GM19043 (cell line): ENCODE measurements around the gene PDLIM1.
A peak's percentile ranks its signal among the peaks of the same experiment; 100 is the strongest.

Source experiments
- ATAC-seq: cut with Tn5 transposase; IDR thresholded peaks from one replicate; pipeline ENCODE4 v1.9.1; 2021; ENCODE audit warnings: low read depth; ENCODE audit not compliant: unreplicated experiment

PDLIM1 gene

DNA sequence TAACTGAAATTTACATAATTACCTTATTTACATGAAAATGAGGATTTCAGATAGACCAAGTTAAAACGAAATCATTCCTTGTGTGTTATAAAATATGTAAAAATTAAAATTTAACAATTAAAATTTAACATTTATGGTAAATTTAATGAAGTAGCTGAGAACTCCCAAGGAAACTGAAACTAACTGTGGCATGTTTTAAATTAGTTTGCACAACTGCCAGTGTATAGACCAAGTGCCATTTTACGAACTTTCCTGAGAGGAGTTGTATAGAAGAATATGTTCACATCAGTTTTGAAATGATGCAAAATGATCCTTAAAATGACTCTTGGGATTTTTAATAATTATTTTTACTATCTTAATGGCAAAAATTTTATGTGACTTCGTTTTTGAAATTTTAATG, 23.6 kb downstream of the PDLIM1 start:
- no peak for ATAC-seq

DNA sequence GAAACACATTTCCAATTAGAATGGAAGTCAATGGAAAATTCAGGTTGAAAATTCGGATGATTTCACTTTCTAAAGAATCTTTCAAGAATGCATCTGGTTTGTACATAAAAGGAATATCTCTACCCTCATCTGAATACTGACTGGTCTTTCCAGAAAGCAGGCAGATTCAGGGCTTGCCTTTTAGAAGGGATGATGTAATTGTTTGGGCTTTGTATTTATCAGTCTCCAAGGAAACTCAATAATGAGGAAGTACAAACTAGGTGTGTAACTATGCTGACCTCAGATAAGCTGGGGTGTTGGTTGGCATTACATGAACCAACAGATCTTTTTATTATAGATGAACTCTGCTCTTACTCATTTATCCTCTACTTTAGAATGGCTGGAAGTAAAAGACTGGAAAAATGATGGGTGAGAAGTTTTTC, 24.1 kb downstream of the PDLIM1 start:
- peak; percentile 79 for ATAC-seq

DNA sequence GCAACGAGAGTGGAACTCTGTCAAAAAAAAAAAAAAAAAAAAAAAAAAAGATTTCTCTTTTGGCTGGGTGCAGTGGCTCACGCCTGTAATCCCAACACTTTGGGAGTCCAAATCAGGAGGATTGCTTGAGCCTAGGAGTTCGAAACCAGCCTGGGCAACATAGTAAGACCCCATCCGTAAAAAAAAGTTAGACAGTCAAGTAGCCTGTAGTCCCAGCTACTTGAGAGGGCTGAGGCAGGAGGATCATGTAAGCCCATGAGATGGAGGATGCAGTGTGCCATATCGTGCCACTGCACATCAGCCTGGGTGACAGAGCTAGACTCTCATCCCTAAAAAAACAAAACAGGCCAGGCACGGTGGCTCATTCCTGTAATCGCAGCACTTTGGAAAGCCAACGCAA, 25.2 kb downstream of the PDLIM1 start:
- ATAC-seq, result no peak

DNA sequence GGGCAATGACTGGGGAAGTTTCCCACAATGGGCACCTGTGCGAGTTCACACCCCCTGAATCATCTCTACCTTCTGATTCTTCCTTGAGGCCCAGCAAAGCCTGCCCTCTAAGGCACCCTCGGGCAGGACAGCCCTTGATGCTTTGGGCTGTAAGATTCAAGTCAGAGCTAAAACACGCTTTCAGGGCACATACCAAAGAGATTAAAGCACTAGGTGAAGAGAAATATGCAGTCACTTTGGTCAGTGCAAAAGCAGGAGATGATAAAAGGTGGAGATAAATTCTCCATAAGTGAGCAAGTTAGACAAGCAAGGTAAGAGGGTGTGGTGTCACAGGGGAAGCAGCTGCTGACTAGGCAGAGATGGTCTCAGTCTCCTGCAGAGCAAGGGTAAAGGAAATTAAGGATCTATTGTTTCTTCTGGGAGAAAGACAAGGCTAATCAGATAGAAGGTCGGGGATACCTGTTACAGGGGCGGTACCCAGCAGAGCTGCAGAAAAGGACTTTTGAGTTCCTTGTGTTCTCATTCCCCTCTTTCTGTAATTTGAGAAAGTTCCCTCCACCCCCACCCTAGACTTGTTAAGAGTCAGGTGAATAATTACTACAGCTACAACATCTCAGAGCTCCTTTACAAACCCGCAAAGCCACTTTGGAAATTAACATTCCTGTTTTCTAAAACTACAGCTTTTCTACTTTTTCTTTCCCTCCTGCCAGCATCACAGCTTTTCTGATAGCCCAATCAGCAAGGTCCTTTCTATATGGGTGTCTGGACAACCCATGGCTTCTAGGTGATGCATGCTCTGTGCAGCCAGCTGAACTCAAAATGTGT, 26.4 kb downstream of the PDLIM1 start:
- ATAC-seq, result no peak

DNA sequence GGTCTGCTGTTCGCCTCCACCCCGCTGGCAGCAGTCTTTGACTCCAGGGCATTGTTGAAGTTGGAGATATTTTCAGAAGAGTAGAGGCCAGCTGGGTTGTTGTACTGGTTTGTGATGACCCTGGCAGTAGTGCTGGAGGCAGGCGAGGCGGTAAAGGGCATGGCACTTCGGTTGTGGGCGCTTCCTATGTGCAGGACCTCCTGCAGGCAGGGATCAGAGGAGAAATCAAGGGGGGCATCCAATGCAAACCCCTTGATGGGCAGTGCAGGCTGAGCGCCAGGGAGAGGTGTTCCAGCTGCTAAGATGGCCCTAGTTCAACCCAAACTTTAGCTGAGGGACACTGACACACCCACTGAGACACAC, 27.0 kb downstream of the PDLIM1 start:
- ATAC-seq, result no peak

DNA sequence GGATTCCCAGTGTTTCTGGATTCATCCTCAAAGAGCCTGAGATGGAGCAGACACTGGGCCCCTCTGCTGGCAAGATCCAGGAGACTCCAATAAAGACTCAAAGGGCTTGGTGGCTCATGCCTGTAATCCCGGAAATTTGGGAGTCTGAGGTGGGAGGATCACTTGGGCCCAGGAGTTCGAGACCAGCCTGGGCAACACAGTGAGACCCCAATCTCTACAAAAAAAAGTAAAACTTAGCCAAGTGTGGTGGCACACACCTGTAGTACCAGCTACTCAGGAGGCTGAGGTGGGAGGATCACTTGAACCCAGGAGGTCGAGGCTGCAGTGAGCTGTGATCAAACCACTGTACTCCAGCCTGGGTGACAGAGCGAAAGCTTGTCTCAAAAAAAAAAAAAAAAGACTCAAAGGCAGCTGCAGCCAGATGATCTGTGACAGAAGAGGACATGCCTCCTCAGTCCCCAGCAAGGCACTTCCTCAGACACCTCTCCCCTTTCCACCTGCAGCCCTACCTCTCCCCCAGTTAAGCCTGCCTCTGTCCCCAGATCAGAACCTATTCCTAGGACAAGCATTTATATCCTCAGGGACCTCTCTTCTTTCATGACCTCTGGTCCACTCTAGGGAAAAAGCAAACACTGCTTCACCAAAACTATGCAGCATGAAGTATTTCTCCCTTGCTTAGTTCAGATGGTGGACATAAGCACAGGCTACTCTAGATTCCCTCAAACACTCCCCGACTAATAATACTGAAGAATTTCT, 27.9 kb downstream of the PDLIM1 start:
- ATAC-seq, result no peak

DNA sequence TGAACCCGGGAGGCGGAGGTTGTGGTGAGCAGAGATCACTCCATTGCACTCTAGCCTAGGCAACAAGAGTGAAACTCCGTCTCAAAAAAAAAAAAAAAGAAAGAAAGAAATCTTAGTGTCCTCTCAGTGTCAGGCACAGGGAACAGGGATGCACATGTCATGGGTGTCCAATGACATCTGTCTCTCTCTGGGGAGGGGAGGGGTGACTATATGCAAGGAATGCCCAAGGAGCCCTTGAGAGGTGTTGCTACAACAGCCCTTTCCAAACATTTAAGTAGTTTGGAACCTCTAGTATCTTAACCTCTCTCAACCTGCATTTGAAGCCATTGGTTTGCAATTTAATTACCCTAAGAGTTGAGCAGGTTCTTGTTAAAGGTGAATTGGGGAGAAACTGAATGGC, 28.9 kb downstream of the PDLIM1 start:
- no peak for ATAC-seq

DNA sequence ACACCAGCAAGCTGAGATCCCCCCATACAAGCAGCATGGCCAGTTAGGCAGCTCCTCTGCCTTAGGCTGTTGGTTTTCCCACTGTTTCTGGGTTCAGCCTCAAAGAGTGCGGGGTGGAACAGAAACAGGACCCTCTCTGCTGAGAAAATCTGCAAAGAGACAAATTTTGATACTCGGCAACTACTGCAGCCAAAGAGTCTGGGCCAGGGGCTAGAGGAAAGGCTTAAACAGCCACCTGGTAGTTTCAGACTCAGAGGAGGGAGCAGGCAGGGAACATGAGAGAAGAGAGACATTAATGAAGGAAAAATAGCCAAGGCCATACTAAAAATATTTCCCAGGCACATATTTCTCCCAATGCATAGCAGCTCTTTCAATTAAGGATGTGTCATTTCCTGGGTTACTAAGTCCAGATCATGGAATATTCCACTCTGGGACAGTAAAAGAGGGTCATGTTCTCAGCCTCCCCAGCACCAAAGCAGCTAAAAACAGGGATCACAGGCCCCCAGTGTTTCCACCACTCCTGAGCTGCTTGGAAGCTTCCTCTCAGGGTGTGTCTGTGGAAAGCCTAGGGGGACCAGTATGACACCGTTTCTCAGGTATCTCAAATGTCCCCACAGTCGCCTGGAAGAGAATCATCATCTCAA, 29.8 kb downstream of the PDLIM1 start:
- no peak for ATAC-seq

DNA sequence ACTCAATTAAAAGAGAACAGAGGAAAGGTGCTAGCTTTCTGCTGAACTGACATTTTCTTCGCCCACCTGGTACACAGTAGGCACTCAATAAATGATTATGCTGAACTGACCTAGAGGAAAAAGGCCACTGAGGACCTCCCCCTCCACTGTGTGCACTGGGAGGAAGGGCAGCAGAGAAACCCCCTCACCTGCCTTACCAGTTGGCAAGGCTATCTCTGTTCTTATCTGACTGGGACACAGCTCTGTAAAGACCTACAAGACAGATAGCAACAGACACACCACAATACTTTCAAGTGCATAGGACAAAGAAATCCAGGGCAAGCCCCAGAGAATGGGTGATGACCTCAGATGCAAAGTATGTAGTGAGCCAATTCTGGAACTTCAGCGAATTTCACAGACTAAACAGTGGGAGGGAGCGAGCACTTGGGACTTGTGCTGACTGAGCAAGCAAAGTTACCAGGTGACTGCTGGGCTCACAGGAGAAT, 30.4 kb downstream of the PDLIM1 start:
- ATAC-seq, result no peak

DNA sequence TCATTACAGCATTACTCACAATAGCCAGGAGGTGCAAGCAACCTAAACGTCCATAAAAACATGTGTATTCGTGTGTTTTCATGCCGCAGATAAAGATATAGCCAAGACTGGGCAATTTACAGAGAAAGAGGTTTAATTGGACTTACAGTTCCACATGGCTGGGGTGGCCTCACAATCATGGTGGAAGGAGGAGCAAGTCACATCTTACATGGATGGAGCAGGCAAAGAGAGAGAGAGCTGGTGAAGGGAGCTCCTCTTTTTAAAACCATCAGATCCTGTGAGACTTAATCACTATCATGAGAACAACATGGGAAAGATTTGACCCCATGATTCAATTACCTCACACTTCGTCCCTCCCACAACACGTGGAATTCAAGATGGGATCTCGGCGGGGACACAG, 33.0 kb downstream of the PDLIM1 start:
- no peak for ATAC-seq

DNA sequence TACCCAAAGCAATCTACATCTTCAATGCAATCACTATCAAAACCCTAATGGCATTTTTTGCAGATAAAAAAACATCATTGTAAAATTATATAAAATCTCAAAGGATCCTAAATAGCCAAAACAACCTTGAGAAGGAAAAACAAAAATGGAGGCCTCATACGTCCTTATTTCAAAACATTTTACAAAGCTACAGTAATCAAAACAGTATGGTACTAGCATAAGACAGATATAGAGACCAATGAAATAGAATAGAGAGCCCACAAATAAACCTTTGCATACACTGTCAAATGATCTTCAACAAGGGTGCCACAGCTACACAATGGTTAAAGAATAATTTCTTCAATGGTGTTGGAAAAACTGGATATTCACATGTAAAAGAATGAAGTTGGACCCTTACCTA, 34.5 kb downstream of the PDLIM1 start:
- no peak for ATAC-seq

DNA sequence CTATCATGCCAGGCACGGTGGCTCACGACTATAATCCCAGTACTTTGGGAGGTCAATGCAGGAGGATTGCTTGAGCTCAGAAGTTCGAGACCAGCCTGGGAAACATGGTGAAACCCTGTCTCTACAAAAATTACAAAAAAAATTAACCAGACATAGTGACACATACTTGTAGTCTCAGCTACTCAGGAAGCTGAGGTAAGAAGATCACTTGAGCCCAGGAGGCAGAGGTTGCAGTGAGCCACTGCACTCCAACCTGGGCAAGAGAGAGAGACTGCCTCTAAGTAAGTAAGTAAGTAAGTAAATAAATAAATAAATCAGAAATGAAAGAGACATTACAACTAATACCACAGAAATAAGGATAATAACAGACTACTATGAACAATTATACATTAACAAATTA, 36.2 kb downstream of the PDLIM1 start:
- ATAC-seq, result no peak

DNA sequence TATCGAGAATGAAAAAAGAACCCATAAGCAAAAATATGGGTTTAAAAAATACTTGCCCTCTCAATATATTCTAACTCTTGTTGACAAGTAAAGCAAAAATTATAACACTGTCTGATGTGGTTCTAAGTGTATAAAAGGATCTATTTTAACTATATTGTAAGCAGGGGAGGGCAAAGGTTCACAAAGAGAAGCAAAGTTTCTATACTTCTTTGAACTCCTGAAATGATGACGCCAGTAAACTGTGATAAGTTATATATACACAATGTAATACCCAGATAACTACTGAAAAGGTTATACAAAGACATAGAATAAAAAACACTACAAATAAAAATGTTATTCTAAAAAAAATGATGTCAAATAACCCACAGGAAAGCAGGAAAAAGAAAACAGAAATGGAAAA, 37.1 kb downstream of the PDLIM1 start:
- no peak for ATAC-seq

DNA sequence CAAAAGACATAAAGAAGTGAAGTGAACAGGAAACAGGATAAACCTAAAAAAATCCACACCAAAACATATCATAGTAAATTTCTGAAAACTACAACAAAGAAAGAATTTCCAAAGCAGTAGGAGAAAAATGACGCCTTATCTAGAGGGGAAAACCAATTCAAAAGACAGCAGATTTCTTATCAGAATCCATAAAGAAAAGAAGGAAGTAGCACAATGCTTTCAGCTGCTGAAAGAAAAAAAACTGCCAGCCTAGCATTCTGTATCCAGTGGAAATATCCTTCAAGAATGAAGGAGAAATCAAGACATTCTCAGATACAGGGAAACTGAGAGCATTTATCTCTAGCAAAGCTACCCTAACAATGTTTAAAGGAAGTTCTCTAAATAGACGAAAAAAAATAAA, 37.8 kb downstream of the PDLIM1 start:
- no peak for ATAC-seq

DNA sequence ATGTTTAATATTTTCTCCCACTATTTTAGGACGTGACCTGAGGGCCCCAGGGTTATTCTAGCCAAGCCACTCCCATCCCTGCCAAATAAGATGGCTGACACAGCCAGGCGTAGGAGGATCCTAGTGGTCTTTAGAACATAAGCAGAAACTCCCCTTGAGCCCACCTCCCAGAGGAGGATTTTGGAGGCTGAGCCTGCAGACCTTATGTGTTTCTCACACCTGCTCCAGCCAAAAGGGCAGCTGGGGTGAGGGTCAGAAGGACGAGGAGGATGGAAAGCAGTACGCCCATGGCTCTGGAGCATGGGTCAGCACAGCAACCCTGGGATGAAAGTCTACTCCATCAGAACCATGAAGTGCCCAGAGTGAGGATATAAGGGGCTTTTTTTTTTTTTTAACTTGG, 39.9 kb downstream of the PDLIM1 start:
- no peak for ATAC-seq

DNA sequence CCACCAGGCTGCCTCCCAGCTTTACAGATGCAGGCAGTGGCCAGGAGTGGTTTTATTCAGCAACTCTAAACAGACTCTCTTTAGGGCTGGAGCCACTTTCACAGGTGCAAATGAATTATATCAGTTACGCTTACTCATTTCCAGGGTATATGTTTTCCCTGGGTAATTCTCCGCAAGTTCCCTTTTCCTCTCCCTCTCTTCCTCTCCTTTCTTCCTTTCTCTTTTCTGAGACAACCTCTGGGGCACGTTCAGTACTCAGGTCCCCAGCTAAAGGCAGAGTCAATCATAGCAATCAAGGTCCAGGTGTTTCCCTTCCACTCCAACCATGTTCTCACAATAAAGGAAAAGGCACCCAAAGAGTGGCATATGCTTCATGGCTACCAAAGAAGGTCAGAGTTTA, 41.3 kb downstream of the PDLIM1 start:
- no peak for ATAC-seq

DNA sequence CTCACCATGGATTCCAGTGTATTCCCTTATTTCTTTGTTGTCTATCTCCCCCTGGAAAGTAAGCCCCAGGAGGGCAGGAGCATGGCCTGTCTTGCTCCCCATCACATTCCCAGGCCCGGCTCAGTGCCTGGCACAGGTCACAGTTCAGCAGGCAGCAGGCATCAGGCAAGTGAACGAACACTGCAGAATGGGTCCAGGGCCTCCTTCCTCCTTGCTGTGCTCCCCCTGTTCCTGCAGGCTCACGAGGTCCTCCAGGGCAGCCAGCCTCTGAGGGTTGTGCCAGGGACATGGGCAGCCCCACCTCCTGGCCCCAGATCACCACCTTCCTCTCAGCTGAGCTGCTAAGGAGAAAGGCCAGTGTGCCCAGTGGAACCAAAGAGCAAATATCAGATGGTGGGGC, 41.8 kb downstream of the PDLIM1 start:
- ATAC-seq, result no peak

DNA sequence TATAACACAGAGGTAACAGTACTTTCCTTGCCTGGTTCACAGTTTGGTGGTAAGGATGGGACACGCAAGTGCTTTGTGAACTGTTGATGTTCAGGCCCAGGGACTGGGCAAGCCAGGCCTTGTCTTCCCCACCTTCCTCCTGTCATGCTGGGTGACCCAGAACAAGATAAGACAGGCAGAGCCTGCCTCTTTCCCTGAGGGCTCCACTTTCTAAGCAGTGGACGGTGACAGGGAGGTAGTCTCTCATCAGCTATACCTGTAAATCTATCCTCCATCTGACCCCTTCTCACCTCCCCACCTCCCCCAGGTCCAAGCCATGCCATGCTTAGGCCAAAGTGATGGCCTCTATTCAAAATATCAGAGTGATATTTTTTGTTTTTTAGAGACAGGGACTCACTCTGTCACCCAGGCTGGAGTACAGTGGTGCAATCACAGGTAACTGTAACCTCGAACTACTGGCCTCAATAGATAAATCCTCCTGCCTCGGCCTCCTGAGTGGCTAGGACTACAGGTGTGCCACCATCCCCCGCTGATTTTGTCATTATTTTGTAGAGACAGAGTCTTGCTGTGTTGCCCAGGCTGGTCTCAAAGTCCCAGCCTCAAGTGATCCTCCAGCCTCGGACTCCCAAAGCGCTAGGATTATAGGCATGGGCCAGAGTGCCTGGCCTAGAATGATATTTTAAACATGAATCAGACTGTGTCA, 42.8 kb downstream of the PDLIM1 start:
- ATAC-seq, result no peak

DNA sequence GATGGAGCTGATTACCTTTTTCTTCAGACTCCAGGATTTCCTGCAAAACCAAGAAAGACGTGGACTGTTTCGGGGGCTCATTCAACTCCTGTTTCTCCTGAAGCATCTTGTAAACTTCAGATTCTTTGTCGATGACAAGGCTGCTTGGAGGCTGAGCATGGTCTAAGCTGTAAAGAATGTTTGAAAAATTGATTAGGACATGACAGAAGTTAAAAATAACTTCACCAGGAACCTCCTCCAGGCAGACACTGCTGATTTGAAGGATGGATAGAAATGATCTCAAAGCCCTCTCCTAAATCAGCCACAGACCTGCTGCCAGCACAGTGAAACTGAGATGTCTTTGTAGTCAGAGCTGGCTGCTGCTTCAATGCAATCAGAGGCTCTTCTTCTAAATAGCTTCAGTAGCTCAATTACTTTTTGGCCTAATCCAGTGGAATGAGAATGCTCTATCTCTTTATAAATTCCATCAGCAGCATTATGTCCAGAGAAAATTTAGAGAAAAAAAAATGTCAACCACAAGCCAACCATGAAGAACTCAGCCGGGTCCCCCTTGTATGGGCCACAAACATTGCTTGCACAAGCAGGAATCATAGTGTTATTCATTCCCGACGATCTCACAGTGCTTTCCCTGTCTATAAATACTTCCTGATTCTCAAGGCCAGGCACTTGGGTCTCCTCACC, 43.5 kb downstream of the PDLIM1 start:
- no peak for ATAC-seq

DNA sequence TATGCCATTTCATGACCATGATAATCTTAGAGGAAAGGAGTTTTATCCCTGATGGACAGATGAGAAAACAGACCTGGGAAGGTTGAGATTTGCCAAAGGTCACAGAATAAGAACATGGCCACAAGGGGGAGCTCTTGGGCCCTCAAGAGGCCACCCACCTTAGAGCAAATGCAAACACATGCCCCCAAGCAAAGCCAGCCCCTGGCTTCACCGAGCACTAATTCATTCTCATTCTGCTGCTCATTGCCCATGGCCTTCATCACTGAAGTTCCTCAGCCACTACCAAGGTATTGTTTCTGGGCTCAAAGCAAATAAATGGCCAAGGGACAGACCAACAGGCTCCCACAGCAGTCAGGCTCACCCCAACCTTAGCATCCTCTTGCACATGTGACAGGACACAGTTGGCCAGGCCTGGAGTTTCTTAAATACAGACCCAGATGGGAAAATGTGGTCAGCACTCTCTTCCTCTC, 44.2 kb downstream of the PDLIM1 start:
- ATAC-seq, result no peak
